Keratinocyte (primary cell): Measurements from ENCODE around the gene TRIM10. TPM values are rescaled to one million over a fixed set of nuclear protein-coding genes. Genes with fewer than 3 reads are reported as not detected.

Experiments used
- DNase-seq: peaks from one replicate; pipeline ENCODE4 v3.0.0-alpha.2; 2011; ENCODE audit warnings: low read depth, missing footprints, low spot score
- FAIRE-seq: peaks from 2 replicates; lab custom pipeline; 2011; peaks lifted over from hg19 to GRCh38; lab: Jason Lieb, UNC
- H2AFZ ChIP-seq: 2 replicates; pipeline ENCODE4 v1.6.0; 2012; ENCODE audit warnings: low read length, control low read depth, inconsistent platforms; ENCODE audit not compliant: control insufficient read depth
- H3K27ac ChIP-seq: 2 replicates; pipeline ENCODE4 v1.5.1; 2011; ENCODE audit warnings: low read length; ENCODE audit not compliant: control insufficient read depth, insufficient read depth
- H3K27me3 ChIP-seq: 3 replicates; pipeline ENCODE4 v1.6.0; 2011; ENCODE audit warnings: low read length; ENCODE audit not compliant: control insufficient read depth, insufficient read depth; ENCODE audit errors: extremely low read depth
- H3K36me3 ChIP-seq, 2 experiments: 2 replicates in 1 of 2; 3 replicates in 1 of 2; pipeline ENCODE4 v1.5.1; 2011; ENCODE audit warnings: low read length in 2 of 2, mild to moderate bottlenecking in 1 of 2; ENCODE audit not compliant: control insufficient read depth in 2 of 2, insufficient read depth in 2 of 2; ENCODE audit errors: extremely low read depth in 1 of 2
- H3K4me1 ChIP-seq: 3 replicates; pipeline ENCODE4 v1.5.1; 2011; ENCODE audit warnings: low read length; ENCODE audit not compliant: control insufficient read depth, insufficient read depth; ENCODE audit errors: extremely low read depth
- H3K4me2 ChIP-seq: 3 replicates; pipeline ENCODE4 v1.6.0; 2011; ENCODE audit warnings: low read depth, low read length; ENCODE audit not compliant: control insufficient read depth, insufficient read depth; ENCODE audit errors: extremely low read depth
- H3K4me3 ChIP-seq, 3 experiments: fragments of 200-600 bp in 1 of 3; sonication (generic) in 1 of 3; 2 replicates in 2 of 3; 3 replicates in 1 of 3; pipeline ENCODE4 v1.5.1; 2011 to 2016; ENCODE audit warnings: low read length in 3 of 3, mild to moderate bottlenecking in 3 of 3, control low read depth in 2 of 3, inconsistent platforms in 1 of 3, low read depth in 1 of 3, mixed read lengths in 1 of 3, mixed run types in 1 of 3, moderate library complexity in 1 of 3; ENCODE audit not compliant: control insufficient read depth in 2 of 3, insufficient read depth in 2 of 3; ENCODE audit errors: extremely low read depth in 1 of 3
- H3K79me2 ChIP-seq: 2 replicates; pipeline ENCODE4 v1.6.0; 2012; ENCODE audit warnings: low read length; ENCODE audit not compliant: control insufficient read depth, insufficient read depth
- H3K9ac ChIP-seq: 3 replicates; pipeline ENCODE4 v1.6.0; 2011; ENCODE audit warnings: low read length; ENCODE audit not compliant: control insufficient read depth, insufficient read depth; ENCODE audit errors: extremely low read depth
- H3K9me1 ChIP-seq: 3 replicates; pipeline ENCODE4 v1.6.0; 2011; ENCODE audit warnings: low read length; ENCODE audit not compliant: control insufficient read depth, insufficient read depth; ENCODE audit errors: extremely low read depth
- H3K9me3 ChIP-seq: 2 replicates; pipeline ENCODE4 v1.5.1; 2012; ENCODE audit warnings: low read depth, low read length; ENCODE audit not compliant: control insufficient read depth
- H4K20me1 ChIP-seq: 3 replicates; pipeline ENCODE4 v1.6.0; 2011; ENCODE audit warnings: low read length; ENCODE audit not compliant: control insufficient read depth, insufficient read depth; ENCODE audit errors: extremely low read depth
- CTCF ChIP-seq, 3 experiments: IDR thresholded peaks in 1 of 3; conservative IDR thresholded peaks in 1 of 3; optimal IDR thresholded peaks in 1 of 3; 2 replicates in 2 of 3; 3 replicates in 1 of 3; pipeline versions ENCODE3 to v1.5.1; 2011; ENCODE audit warnings: low read length in 3 of 3, mild to moderate bottlenecking in 3 of 3, moderate library complexity in 2 of 3, control low read depth in 1 of 3, inconsistent platforms in 1 of 3; ENCODE audit not compliant: insufficient read depth in 2 of 3; ENCODE audit errors: extremely low read depth in 1 of 3
- EZH2 ChIP-seq: IDR thresholded peaks from one replicate; pipeline ENCODE4 v1.6.1; 2012; ENCODE audit warnings: inconsistent platforms, mild to moderate bottlenecking, low read length, moderate library complexity
- dilution Hi-C: fragments of 300-500 bp; cut with MboI; formaldehyde crosslinking; loops from one replicate; pipeline ENCODE4 v1.7.0; 2020; ENCODE audit warnings: low sequenced_read_pairs; ENCODE audit not compliant: extremely low pct_ligation_motif_present
- polyA plus RNA-seq, 5 experiments: library from polyadenylated mRNA; depleted of rRNA in 3 of 5; stranded (reverse) in 3 of 5; stranded (forward) in 1 of 5; unstranded in 1 of 5; fragments of >200 nt; gene quantifications; 1 replicate in 1 of 5; 2 replicates in 3 of 5; 3 replicates in 1 of 5; pipeline versions ENCODE4 v1.2.1 to v1.2.3, GENCODE V29; 2011 to 2012; ENCODE audit warnings: missing spikeins in 2 of 5, low read depth in 1 of 5, low replicate concordance in 1 of 5

The TRIM10 gene
- polyA plus RNA-seq, 1 donor (not counting 4 experiments of a cell fraction or from before 2014, with no cell fraction given) = not detected

GRCh38 chr6:30136570-30137286 lies 24.3 kb downstream of the TRIM10 start:
- no peaks in the 10 kb centered on the region for H4K20me1 ChIP-seq
- TF ChIP-seq CTCF (optimal IDR thresholded peaks at IDR 0.05 in 1 of 3, IDR thresholded peaks at IDR 0.05 in 1 of 3, conservative IDR thresholded peaks at IDR 0.05 in 1 of 3; ENCODE audit: extremely low read depth in 1 of 3, insufficient read depth in 2 of 3, low read length in 3 of 3) = no peak
- no peak for TF ChIP-seq EZH2
- no peak overlapping the region for H3K4me3 ChIP-seq
- H3K9ac ChIP-seq = no peak overlapping the region
- dilution Hi-C loops = loop anchor here (10.0 kb wide), 1 partner anchor 62 kb away; the partner anchor contains the start of gene RNF39
- no peaks in the 10 kb centered on the region for H3K36me3 ChIP-seq
- no peak overlapping the region for H2AFZ ChIP-seq
- H3K27ac ChIP-seq = no peak overlapping the region
- no peaks in the 10 kb centered on the region for H3K9me1 ChIP-seq
- no peak overlapping the region for H3K4me2 ChIP-seq
- no peak for DNase-seq
- H3K27me3 ChIP-seq = peaks cover 19% of the 10 kb centered on the region
- no peaks in the 10 kb centered on the region for H3K79me2 ChIP-seq
- no peak for FAIRE-seq
- H3K4me1 ChIP-seq = no peaks in the 10 kb centered on the region
- no peaks in the 10 kb centered on the region for H3K9me3 ChIP-seq

GRCh38 chr6:30135757-30136156 lies 25.3 kb downstream of the TRIM10 start, which contains the start of gene TRIM40:
TSS of gene TRIM40 (plus strand) at chr6:30136140. CDS start at chr6:30137037, 897 bp downstream.
- Histone ChIP-seq H3K4me3 (no peak within 1 kb of the TSS), H3K9ac (no peak within 1 kb of the TSS), H3K4me2 (no peak within 1 kb of the TSS), H2AFZ (no peak within 1 kb of the TSS), H3K27ac (no peak within 1 kb of the TSS), H3K27me3 (peaks cover 18% of the 10 kb centered on the region), H3K9me3 (no peaks in the 10 kb centered on the region), H3K4me1 (peaks cover 1% of the 10 kb centered on the region), H4K20me1 (no peaks in the 10 kb centered on the region), H3K9me1 (no peaks in the 10 kb centered on the region), H3K36me3 (no peaks in the 10 kb centered on the region), H3K79me2 (no peaks in the 10 kb centered on the region)
- dilution Hi-C loops = loop anchor here (10.0 kb wide), 1 partner anchor 61 kb away; the partner anchor contains the start of gene RNF39
- DNase-seq (no peak), FAIRE-seq (no peak)
- no peak for TF ChIP-seq CTCF (optimal IDR thresholded peaks at IDR 0.05 in 1 of 3, IDR thresholded peaks at IDR 0.05 in 1 of 3, conservative IDR thresholded peaks at IDR 0.05 in 1 of 3; ENCODE audit: extremely low read depth in 1 of 3, insufficient read depth in 2 of 3, low read length in 3 of 3)
- no peak for TF ChIP-seq EZH2
